H1 (cell line): Measurements from ENCODE around the gene PDHX. TPM values are rescaled to one million over a fixed set of nuclear protein-coding genes. Genes with fewer than 3 reads are reported as not detected.

Experiments
- CHD7 ChIP-seq: fragments of 300-600 bp; sonication (generic); IDR thresholded peaks from 2 replicates; pipeline ENCODE4 v1.7.1; 2012; ENCODE audit warnings: low read length, moderate library complexity, mild to moderate bottlenecking, inconsistent platforms; ENCODE audit not compliant: insufficient replicate concordance
- NRF1 ChIP-seq: IDR thresholded peaks from 2 replicates; pipeline ENCODE4 v1.6.1; 2011; ENCODE audit warnings: mild to moderate bottlenecking, low read depth, low read length, improper control_type of control experiment
- SRF ChIP-seq: IDR thresholded peaks from 2 replicates; pipeline ENCODE4 v1.6.1; 2011; ENCODE audit warnings: mild to moderate bottlenecking, low read depth, low read length, moderate library complexity
- ZNF274 ChIP-seq: IDR thresholded peaks from 2 replicates; pipeline ENCODE4 v1.7.0; 2012; ENCODE audit warnings: low read length, borderline replicate concordance; ENCODE audit errors: extremely low read depth
- polyA plus RNA-seq, 7 experiments: library from polyadenylated mRNA; depleted of rRNA in 3 of 7; stranded (reverse) in 5 of 7; unstranded in 2 of 7; fragments of >200 nt in 5 of 7; fragments of 200-250 nt in 2 of 7; gene quantifications; 1 replicate in 5 of 7; 2 replicates in 1 of 7; 4 replicates in 1 of 7; pipeline versions ENCODE4 v1.2.1 to v1.2.3, GENCODE V29; 2011 to 2013; ENCODE audit warnings: missing spikeins in 2 of 7, mixed read lengths in 2 of 7
- total RNA-seq: library from RNA; stranded (reverse); fragmentation: NEBNext Ultra II Directional; extraction: Animal tissue kit (Norgen Biotek cat#: 25700); gene quantifications from 2 replicates; pipeline ENCODE4 v1.2.1, GENCODE V29; 2021

The PDHX gene
- total and polyA plus RNA-seq, 2 of the 8 experiments (the other 6 are each of a cell fraction or from before 2014, with no cell fraction given): 12.4 to 51.9 TPM

GRCh38 chr11:34936945-34937629 is 20.7 kb downstream of the PDHX start (continued):
- TF ChIP-seq CHD7: no peak
- TF ChIP-seq ZNF274: no peak
- no peak for TF ChIP-seq NRF1
- no peak for TF ChIP-seq SRF
